Adrenal gland (tissue), 5 donors: ENCODE data around the gene FPR1.

Experiments used
- CTCF ChIP-seq, 6 experiments: fragments of 450-650 bp in 4 of 6; fragments of 200-600 bp in 2 of 6; sonication (generic) in 1 of 6; IDR thresholded peaks; 1 replicate in 5 of 6; 2 replicates in 1 of 6; pipeline versions ENCODE4 v1.5.1 to v1.8.0; 2016 to 2021; ENCODE audit warnings: antibody characterized with exemption in 6 of 6, mild to moderate bottlenecking in 2 of 6, moderate library complexity in 1 of 6
- POLR2A ChIP-seq, 2 donors: fragments of 450-650 bp; IDR thresholded peaks; one replicate each; pipeline ENCODE4 v1.6.1; 2017; ENCODE audit warnings: antibody characterized with exemption in 2 of 2, mild to moderate bottlenecking in 2 of 2, moderate library complexity in 1 of 2
- donor health status: DM: no; HTN: no; CAD: no.

GRCh38 chr19:51713319-51714285 lies 38.1 kb downstream of the FPR1 start:
- TF ChIP-seq CTCF (IDR thresholded peaks at IDR 0.05) (no peak), POLR2A (IDR thresholded peaks at IDR 0.05) (no peak)
